ENCODE data around the gene TNS3.
"Not testable (repeated sequence)": the region's sequence is repeated elsewhere in the genome, so short reads cannot be mapped to it uniquely, and the experiment has no call there.

Gene TNS3

DNA sequence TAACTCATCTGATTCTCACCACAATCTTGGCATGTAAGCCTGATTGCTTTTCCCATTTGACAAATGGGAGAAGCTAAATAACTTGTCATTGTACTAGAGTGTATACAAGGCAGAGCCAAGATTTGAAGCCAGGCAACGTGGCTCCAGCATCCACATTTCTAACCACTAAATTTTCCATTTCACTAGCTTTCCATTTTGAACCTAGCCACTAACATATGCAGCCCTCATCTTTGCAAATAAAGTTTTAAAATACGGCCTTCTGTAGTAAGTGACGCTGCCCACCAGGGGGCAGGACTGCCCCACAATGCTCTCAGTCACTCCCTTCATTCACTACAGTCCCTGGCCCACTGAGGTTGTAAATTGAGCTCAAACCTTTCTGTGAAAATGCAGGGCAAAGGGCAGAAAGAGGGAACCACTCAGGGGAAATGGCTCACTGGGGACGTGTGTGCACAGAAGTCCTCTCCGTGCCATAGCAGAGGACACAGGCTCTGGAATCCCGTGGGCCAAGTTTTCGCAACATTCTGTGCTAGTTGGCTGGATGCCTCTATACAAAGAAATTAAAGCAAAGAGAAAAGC, 315.7 kb downstream of the TNS3 start:
- no peak for DNase-seq

DNA sequence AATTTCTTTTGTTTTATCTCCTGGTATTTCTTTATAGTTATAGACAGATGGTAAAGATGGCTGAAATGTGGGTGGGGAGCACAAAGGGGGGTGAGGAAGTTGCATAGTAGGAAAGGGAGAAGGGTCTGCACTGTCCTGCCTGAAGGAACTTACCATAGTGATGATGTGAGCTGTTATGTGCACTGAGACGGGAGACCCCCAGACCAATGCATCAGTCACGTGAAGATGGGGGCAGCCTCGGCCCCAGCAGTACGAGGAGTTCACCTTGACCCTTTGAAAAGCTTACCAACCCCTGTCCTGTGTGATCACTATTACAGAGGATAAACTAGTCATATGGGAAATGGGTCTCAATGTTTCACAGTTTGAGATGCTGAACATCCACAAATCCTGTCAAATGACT, 316.3 kb downstream of the TNS3 start:
- DNase-seq: no peak

DNA sequence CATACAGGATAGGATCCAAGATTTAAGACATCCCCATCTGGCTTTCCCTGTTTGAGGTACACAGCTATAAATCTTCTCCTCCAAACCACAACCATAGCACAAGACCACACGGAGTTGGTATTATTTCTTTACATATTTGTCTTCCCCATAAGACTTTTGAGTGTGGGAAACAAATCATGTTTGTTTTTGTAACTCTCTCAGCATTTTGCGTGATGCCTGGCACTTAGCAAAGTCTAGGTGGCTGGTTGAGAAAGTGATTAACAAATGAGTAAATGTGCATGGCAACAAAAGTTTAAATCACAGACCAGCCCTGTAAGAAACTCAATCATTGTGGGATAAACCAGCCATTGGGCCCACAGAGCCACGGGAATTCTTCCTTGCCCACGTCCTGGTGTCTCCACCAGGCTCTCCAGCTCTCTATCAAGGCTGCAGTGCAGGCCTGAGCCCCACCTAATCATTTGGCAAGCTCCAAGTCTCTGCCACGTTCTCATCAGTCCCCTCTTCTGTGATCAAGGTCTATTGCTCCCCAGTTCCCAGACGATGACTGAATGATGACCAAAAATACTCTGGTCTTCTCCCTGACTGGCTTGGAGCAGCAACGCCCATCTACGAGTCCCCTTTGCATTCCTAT, 317.8 kb downstream of the TNS3 start:
- no peak for DNase-seq

GRCh38 chr7:47262881-47263280, 319.0 kb downstream of the TNS3 start:
- DNase-seq: no peak

DNA sequence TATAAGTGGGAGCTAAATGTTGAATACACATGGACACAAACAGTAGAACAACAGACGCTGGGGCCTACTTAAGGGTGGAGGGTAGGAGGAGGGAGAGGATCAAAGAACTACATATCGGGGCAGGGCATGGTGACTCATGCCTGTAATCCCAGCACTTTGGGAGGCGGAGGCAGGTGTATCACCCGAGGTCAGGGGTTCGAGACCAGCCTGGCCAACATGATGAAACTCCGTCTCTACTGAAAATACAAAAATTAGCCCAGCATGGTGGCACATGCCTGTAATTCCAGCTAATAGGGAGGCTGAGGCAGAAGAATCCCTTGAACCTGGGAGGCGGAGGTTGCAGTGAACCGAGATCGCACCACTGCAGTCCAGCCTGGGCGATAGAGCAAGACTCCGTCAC, 319.8 kb downstream of the TNS3 start:
- not testable (repeated sequence) for DNase-seq

GRCh38 chr7:47260270-47260669, 321.6 kb downstream of the TNS3 start:
- DNase-seq: no peak

- no peak for DNase-seq
Observed at GRCh38 chr7:47259682-47260081, 322.2 kb downstream of the TNS3 start.

DNA sequence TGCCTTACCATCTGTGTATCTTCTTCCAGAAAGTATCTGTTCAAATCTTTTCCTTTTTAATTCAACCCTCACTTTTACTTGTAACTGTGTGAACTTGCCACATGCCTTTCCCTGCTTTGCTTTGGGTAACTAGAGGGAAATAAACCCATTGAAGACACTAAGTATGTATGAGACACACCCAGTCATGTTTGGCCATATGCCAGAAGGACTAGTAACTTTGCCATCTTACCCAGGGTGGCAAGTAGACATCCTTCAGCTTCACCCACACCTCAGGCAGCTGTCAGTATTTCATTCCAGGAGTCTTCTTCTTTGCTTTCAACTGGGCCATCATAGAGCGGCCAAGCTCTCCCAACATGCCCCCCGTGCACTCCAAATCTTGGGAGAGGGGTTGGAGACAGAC, 323.1 kb downstream of the TNS3 start:
- no peak for DNase-seq

DNA sequence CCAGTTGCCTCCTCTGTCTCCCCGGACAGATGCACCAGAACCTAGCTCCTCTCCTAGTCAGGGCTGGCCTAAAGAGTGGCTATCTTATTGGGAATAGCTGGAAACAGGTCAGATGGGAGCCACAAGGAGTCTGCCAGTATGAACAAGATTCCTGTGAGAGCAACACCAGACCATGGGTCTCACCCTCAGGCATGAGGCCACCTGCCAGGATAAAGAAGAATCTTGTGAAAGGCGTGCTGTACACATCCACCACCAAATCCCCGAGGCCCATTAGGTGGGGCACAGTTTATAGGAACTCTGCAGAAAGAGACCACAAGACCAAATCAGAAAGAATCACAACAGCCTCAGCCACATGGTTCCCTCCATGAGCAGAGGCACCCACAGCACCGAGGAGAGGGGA, 325.9 kb downstream of the TNS3 start:
- DNase-seq: no peak

DNA sequence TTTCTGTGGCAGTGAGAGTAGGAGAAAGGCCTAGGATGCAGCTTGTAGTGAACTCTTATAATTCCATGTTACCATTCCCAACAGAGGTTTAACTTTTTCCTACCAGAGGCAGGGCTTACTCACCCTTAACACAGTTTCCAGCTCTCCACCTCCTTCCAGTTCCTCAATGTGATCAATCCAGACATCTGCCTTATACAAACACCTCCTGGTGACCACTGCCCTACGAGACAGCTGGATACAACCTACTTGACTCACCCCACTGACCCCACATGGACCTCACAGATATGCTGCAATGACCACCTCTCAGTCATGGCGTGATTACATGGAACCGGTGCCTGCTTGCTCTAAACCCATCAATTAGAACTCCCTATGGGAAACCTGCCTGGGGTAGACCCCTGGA, 326.5 kb downstream of the TNS3 start:
- no peak for DNase-seq

DNA sequence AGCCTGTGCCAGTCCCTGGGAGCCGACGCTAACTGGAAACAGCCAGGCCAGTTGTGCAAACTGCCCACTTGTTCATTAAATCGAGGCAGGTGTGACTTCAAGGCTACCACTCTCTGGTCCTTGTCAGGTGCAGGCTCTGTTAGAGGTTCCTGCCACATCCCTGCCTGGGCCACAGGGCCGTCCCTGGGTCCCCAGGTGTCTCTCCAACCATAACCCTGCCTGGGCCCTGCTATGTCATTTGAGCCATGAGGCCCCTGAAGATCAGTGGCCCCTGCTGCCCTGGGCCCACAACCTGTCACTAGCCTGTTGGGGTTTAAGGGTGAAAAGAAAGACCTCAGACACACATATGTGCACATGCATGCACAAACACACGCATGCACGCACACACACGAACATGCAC, 326.9 kb downstream of the TNS3 start:
- no peak for DNase-seq

- DNase-seq: no peak
Observed at GRCh38 chr7:47254081-47254977, 327.6 kb downstream of the TNS3 start.

DNA sequence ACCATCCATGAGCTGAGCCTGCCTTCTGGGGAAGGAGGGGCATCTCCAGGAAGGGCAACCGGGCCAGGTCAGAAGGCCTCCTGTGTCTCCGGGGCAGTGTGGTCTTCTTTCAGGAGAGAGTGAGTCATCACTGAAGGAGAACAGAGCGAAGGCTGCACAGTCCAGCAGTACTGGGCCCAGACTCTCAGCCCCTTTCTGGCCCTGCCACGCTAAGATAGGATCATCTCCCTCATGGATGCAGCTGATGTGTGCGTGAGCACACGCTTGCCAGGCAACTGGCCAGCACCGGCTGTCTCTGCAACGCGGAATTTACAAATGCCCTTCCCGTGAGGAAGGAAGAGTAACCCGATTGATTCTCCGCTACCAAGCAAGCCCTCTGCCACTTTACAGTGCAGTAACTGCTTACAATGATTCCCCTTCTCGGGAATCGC, 328.2 kb downstream of the TNS3 start:
- DNase-seq: no peak

- DNase-seq: no peak
Observed at GRCh38 chr7:47252675-47253074, 329.2 kb downstream of the TNS3 start.

- DNase-seq: no peak
Observed at GRCh38 chr7:47249361-47249760, 332.6 kb downstream of the TNS3 start.

DNA sequence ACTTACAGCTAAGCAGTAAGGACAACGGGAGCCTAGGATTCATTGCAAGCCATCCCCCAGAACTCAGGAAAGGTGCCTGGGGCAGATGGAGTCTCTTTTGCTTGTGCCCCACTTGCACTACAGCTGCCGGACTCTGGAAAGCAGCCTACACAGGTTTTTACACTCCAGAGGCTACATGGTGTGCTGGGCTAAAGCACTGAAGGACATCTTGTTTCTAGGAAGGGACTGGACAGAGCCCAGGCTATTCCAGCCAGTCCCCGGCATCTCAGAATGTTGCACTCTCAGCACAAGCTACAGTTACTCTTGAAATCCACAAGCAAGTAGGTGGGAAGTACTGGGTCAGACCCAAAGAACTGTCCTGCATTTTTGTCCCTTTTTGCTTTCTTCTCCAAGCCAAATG, 333.1 kb downstream of the TNS3 start:
- no peak for DNase-seq

GRCh38 chr7:47247132-47247531, 334.8 kb downstream of the TNS3 start:
- DNase-seq: no peak

DNA sequence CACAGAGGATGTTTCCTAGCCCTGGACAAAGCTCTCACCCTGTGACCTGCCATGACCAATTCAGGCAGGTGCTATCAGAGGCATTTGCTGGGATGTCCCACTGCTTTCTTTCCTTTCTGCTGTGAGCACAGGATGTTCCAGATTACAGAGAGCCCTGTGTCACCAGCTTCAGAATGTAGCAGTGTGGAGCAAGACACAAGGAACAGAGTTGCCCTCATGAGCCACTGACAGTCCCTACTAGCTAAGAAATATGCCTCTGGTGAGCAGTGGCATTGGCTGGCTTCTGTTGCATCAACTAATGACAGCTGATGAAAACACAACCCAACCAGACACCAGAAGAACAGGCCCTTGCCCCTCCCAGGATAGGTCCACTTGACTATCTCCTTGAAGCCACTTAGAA, 337.2 kb downstream of the TNS3 start:
- DNase-seq: no peak

DNA sequence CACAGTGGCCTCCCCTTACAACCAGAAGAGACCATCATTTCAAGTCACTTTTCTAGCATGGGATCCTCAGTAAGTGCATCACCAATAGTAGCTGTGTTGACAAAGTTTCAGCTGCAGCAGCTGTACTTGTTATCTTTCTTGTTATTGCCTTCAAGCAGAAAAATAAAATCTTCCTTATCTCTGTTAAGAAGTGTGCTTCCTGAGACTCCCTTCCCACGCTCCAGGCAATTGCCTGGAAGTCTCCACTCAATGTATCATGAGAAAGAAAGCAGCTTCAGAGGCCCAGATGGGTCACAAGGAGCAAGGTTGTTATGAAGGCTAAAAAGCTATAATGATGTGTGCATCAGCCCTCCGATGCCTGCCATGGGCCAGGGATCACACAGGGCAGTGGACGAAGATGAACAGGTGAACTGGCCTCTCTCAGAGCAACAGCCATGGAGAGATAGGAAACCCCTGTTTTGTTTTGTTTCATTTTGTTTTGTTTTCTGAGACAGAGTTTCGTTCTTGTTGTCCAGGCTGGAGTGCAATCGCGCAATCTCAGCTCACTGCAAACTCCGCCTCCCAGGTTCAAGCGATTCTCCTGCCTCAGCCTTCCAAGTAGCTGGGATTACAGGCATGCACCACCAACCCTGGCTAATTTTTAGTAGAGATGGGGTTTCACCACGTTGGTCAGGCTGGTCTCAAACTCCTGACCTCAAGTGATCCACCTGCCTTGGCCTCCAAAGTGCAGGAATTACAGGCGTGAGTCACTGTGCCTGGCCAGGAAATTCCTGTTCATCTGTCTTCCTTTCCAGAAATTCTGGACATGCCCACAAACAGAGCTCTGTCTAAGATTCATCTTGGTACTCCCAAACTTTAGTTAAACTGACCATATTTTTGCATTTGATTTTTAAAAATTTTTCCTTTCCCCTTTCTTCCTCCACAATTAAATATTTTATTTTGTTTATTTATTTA, 340.5 kb downstream of the TNS3 start:
- DNase-seq: no peak

GRCh38 chr7:47239931-47240421, 341.9 kb downstream of the TNS3 start:
- DNase-seq: no peak

DNA sequence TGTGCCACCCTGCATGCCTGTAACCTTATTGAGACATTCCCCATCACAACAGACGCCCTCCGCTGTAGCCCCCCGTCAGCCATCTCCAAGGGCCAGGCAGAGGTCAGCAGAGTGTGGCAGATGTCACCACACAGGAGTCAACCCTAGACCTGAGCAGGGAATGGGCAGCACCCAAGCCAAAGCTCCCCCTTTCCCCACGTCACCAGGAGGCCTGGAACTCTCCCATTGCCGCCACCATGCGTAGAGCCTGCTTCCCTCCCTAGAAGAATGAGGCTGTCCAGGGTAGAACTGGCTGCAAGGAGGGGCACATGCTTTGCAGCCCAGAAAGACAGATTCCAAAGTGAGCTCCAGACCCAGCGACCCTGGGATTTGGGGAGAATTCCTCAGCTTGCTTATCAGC, 342.9 kb downstream of the TNS3 start:
- no peak for DNase-seq

- no peak for DNase-seq
Observed at GRCh38 chr7:47236480-47237129, 345.3 kb downstream of the TNS3 start.

All from DMS79 (cell line).